Astrocyte (in vitro differentiated cells and primary cell): ENCODE measurements around the gene COX20. TPM values are rescaled to one million over a fixed set of nuclear protein-coding genes. Genes with fewer than 3 reads are reported as not detected.
A peak's percentile ranks its signal among the peaks of the same experiment; 100 is the strongest.

Experiments
- DNase-seq: peaks from one replicate; pipeline ENCODE4 v3.0.0-alpha.2; 2010; ENCODE audit warnings: low read depth
- FAIRE-seq: peaks from 2 replicates; lab custom pipeline; 2011; peaks lifted over from hg19 to GRCh38; lab: Jason Lieb, UNC
- H2AFZ ChIP-seq: 2 replicates; pipeline ENCODE4 v1.6.0; 2012; ENCODE audit warnings: low read depth, low read length, inconsistent platforms
- H3K27ac ChIP-seq: 2 replicates; pipeline ENCODE4 v1.5.1; 2011; ENCODE audit warnings: low read depth, low read length, inconsistent platforms
- H3K27me3 ChIP-seq: 2 replicates; pipeline ENCODE4 v1.6.0; 2011; ENCODE audit warnings: low read length, inconsistent platforms; ENCODE audit not compliant: insufficient read depth
- H3K36me3 ChIP-seq: 2 replicates; pipeline ENCODE4 v1.5.1; 2011; ENCODE audit warnings: low read length, inconsistent platforms; ENCODE audit not compliant: insufficient read depth
- H3K4me1 ChIP-seq: 2 replicates; pipeline ENCODE4 v1.5.1; 2011; ENCODE audit warnings: low read length, inconsistent platforms; ENCODE audit not compliant: insufficient read depth
- H3K4me2 ChIP-seq: 2 replicates; pipeline ENCODE4 v1.6.0; 2012; ENCODE audit warnings: low read length, inconsistent platforms
- H3K4me3 ChIP-seq: 2 replicates; pipeline ENCODE4 v1.5.1; 2011; ENCODE audit warnings: low read depth, mild to moderate bottlenecking, low read length, inconsistent platforms; ENCODE audit not compliant: insufficient read depth
- H3K79me2 ChIP-seq: 2 replicates; pipeline ENCODE4 v1.6.0; 2012; ENCODE audit warnings: mild to moderate bottlenecking, low read length, inconsistent platforms; ENCODE audit not compliant: insufficient read depth
- H3K9ac ChIP-seq: 2 replicates; pipeline ENCODE4 v1.6.0; 2012; ENCODE audit warnings: mild to moderate bottlenecking, low read length, inconsistent platforms
- H3K9me3 ChIP-seq: 2 replicates; pipeline ENCODE4 v1.5.1; 2012; ENCODE audit warnings: low read depth, mild to moderate bottlenecking, low read length, inconsistent platforms; ENCODE audit not compliant: insufficient read depth
- H4K20me1 ChIP-seq: 2 replicates; pipeline ENCODE4 v1.6.0; 2012; ENCODE audit warnings: low read length, inconsistent platforms; ENCODE audit not compliant: insufficient read depth
- H3K27ac Mint-ChIP-seq: one replicate; pipeline ENCODE4 v1.8.0; 2021; ENCODE audit warnings: mild to moderate bottlenecking, mixed read lengths; ENCODE audit not compliant: unreplicated experiment
- H3K27me3 Mint-ChIP-seq: one replicate; pipeline ENCODE4 v1.8.0; 2021; ENCODE audit warnings: low read depth, mixed read lengths; ENCODE audit not compliant: unreplicated experiment
- H3K36me3 Mint-ChIP-seq: one replicate; pipeline ENCODE4 v1.8.0; 2021; ENCODE audit warnings: low read depth, mixed read lengths; ENCODE audit not compliant: unreplicated experiment
- H3K4me1 Mint-ChIP-seq: one replicate; pipeline ENCODE4 v1.8.0; 2021; ENCODE audit warnings: low read depth, mixed read lengths; ENCODE audit not compliant: unreplicated experiment
- H3K4me3 Mint-ChIP-seq: one replicate; pipeline ENCODE4 v1.8.0; 2021; ENCODE audit warnings: mild to moderate bottlenecking, moderate library complexity, mixed read lengths; ENCODE audit not compliant: unreplicated experiment
- H3K9me3 Mint-ChIP-seq: one replicate; pipeline ENCODE4 v1.8.0; 2021; ENCODE audit warnings: mild to moderate bottlenecking, mixed read lengths; ENCODE audit not compliant: unreplicated experiment
- EZH2 ChIP-seq: IDR thresholded peaks from 2 replicates; pipeline ENCODE4 v1.6.1; 2012; ENCODE audit warnings: mild to moderate bottlenecking, low read length, inconsistent platforms; ENCODE audit not compliant: insufficient read depth
- total RNA-seq: library from RNA; stranded (reverse); gene quantifications from 2 replicates; pipeline ENCODE4 v1.2.1, GENCODE V29; 2021
- TF ChIP-seq, protein P1 (sequence below): IDR thresholded peaks from 2 replicates; pipeline ENCODE4 v1.5.1; 2011; ENCODE audit warnings: low read depth, mild to moderate bottlenecking, inconsistent platforms, low read length, moderate library complexity; ENCODE audit not compliant: insufficient read depth

Gene COX20
- total RNA-seq, 1 donor from 2014 or later = 51.0 TPM

GRCh38 chr1:244861683-244862082 is 26.2 kb downstream of the COX20 start:
- Histone ChIP-seq H3K9me3 (no peaks in the 10 kb centered on the region), H3K36me3 (peaks cover 45% of the 10 kb centered on the region), H3K27ac (no peak overlapping the region), H3K4me1 (peaks cover 14% of the 10 kb centered on the region), H4K20me1 (peaks cover 61% of the 10 kb centered on the region), H3K79me2 (peaks cover 76% of the 10 kb centered on the region), H3K4me2 (peak overlapping the region; percentile 88), H3K4me3 (peak overlapping the region; percentile 96), H2AFZ (no peak overlapping the region), H3K27me3 (no peaks in the 10 kb centered on the region), H3K9ac (peak overlapping the region; percentile 100)
- FAIRE-seq (no peak), DNase-seq (no peak)
- Mint-ChIP-seq H3K27me3 (no peaks in the 10 kb centered on the region), H3K27ac (peak overlapping the region; percentile 48), H3K36me3 (peaks cover 6% of the 10 kb centered on the region), H3K4me1 (peaks cover 22% of the 10 kb centered on the region), H3K4me3 (peak overlapping the region; percentile 90), H3K9me3 (no peaks in the 10 kb centered on the region)
- TF ChIP-seq EZH2 = no peak
- TF ChIP-seq, protein P1, sequence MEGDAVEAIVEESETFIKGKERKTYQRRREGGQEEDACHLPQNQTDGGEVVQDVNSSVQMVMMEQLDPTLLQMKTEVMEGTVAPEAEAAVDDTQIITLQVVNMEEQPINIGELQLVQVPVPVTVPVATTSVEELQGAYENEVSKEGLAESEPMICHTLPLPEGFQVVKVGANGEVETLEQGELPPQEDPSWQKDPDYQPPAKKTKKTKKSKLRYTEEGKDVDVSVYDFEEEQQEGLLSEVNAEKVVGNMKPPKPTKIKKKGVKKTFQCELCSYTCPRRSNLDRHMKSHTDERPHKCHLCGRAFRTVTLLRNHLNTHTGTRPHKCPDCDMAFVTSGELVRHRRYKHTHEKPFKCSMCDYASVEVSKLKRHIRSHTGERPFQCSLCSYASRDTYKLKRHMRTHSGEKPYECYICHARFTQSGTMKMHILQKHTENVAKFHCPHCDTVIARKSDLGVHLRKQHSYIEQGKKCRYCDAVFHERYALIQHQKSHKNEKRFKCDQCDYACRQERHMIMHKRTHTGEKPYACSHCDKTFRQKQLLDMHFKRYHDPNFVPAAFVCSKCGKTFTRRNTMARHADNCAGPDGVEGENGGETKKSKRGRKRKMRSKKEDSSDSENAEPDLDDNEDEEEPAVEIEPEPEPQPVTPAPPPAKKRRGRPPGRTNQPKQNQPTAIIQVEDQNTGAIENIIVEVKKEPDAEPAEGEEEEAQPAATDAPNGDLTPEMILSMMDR = no peak

- Histone ChIP-seq H3K36me3 (peaks cover 40% of the 10 kb centered on the region), H3K27ac (peak overlapping the region; percentile 69), H3K79me2 (peaks cover 69% of the 10 kb centered on the region), H3K4me2 (peak overlapping the region; percentile 88), H4K20me1 (peaks cover 55% of the 10 kb centered on the region), H3K9ac (peak overlapping the region; percentile 100), H2AFZ (no peak overlapping the region), H3K4me3 (peak overlapping the region; percentile 96), H3K4me1 (peaks cover 14% of the 10 kb centered on the region), H3K9me3 (no peaks in the 10 kb centered on the region), H3K27me3 (no peaks in the 10 kb centered on the region)
- peak overlapping the region; percentile 90 for H3K4me3 Mint-ChIP-seq
- H3K27ac Mint-ChIP-seq = peak overlapping the region; percentile 85
- peaks cover 23% of the 10 kb centered on the region for H3K4me1 Mint-ChIP-seq
- FAIRE-seq = no peak
- no peak for DNase-seq
- peaks cover 4% of the 10 kb centered on the region for H3K36me3 Mint-ChIP-seq
- TF ChIP-seq EZH2 = no peak
- TF ChIP-seq, protein P1 = no peak
- H3K27me3 Mint-ChIP-seq = no peaks in the 10 kb centered on the region
- no peaks in the 10 kb centered on the region for H3K9me3 Mint-ChIP-seq
Measured at GRCh38 chr1:244862354-244862698, 26.9 kb downstream of the COX20 start.

GRCh38 chr1:244862699-244863490 is 27.4 kb downstream of the COX20 start:
- FAIRE-seq (no peak), DNase-seq (peak; percentile 69)
- Histone ChIP-seq H4K20me1 (peaks cover 50% of the 10 kb centered on the region), H3K36me3 (peaks cover 34% of the 10 kb centered on the region), H3K4me3 (peak overlapping the region; percentile 96), H2AFZ (no peak overlapping the region), H3K27me3 (no peaks in the 10 kb centered on the region), H3K9me3 (no peaks in the 10 kb centered on the region), H3K9ac (peak overlapping the region; percentile 100), H3K4me2 (peak overlapping the region; percentile 88), H3K4me1 (peaks cover 14% of the 10 kb centered on the region), H3K27ac (peak overlapping the region; percentile 88), H3K79me2 (peaks cover 64% of the 10 kb centered on the region)
- no peak for TF ChIP-seq EZH2
- TF ChIP-seq, protein P1 = no peak
- peak overlapping the region; percentile 90 for H3K4me3 Mint-ChIP-seq
- peak overlapping the region; percentile 85 for H3K27ac Mint-ChIP-seq
- H3K9me3 Mint-ChIP-seq = no peaks in the 10 kb centered on the region
- no peaks in the 10 kb centered on the region for H3K27me3 Mint-ChIP-seq
- peaks cover 3% of the 10 kb centered on the region for H3K36me3 Mint-ChIP-seq
- peaks cover 23% of the 10 kb centered on the region for H3K4me1 Mint-ChIP-seq
